ENCODE data around the gene MGP. TPM values are rescaled to one million over a fixed set of nuclear protein-coding genes. Genes with fewer than 3 reads are reported as not detected.
A peak's percentile ranks its signal among the peaks of the same experiment; 100 is the strongest.

MGP gene
- polyA plus RNA-seq, 2 donors = 32.7 to 51.2 TPM

DNA sequence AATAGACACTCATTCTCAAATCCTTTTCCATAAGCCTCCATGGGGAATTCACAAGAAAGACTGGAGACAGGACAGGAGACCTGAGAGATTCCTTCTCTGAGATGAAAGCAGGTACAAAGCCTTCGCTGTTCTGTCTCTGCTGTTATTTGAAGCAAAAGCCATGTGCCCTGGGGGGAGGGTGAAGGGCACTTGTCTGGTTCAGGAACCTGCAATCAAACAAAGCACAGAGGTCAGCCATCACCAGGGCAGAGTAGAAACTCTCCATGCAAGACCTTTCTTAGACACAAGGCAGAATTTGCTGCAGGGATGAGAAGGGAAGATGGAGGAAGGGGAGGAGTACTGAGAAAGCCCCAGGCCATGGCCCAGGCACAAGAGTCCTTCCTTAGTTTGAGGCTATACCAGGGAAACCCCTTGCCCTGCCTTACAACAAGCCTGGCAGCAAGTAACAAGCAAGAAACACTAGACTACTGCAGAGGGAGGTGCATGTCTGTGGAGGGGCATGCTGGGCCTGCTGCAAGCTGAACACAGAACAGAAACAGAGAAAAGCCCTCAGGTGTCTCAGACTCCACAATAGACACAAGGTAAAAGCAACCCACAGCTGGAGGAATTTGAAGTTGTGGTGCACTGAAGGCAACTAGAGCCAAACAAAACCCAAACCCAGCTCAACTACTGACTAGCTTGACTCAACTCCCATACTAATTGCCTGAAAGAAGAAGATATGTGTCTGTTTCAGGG is 34.6 kb downstream of the MGP start:
- H3K36me3 ChIP-seq (ENCODE audit: control insufficient read depth in 2 of 2, insufficient read depth in 2 of 2, low read length in 1 of 2) = no peaks in the 10 kb centered on the region
- H3K9me3 ChIP-seq (ENCODE audit: control insufficient read depth in 2 of 2, insufficient read depth in 1 of 2, low read depth in 1 of 2, low read length in 1 of 2) = no peaks in the 10 kb centered on the region
- 24 to 87% methylated on average over 1 of the region's 1 CpG for WGBS, 2 donors
- H3K27me3 ChIP-seq (ENCODE audit: control insufficient read depth in 1 of 2, insufficient read depth in 2 of 2, low read length in 2 of 2) = no peaks in the 10 kb centered on the region
- no peak overlapping the region for H3K4me3 ChIP-seq (ENCODE audit: low read depth in 1 of 2, low read length in 2 of 2)
- no peak overlapping the region for H3K27ac ChIP-seq (ENCODE audit: low read depth in 2 of 2, low read length in 1 of 2)
- H3K4me1 ChIP-seq (ENCODE audit: control insufficient read depth in 2 of 2, insufficient read depth in 2 of 2, low read length in 1 of 2) = no peaks in the 10 kb centered on the region

DNA sequence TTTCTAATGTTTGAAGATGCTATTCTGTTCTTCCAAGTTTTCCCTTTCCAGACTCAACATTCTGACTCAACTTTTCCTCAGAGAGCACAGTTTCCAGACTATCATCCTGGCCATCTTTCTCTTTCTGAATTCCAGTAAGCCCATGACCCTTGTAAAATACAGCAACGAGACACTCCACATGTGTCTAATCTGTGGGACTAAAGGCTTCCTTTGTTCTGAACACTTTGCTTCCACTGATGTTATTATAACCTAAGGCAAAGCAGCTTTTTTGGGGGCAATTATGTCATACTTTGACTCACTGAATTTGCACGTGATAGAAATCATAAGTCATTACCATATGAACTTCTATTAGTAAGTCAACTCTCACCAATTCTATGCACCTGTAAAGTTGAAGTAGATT is 36.0 kb downstream of the MGP start:
- Histone ChIP-seq H3K36me3 (ENCODE audit: control insufficient read depth in 2 of 2, insufficient read depth in 2 of 2, low read length in 1 of 2) (no peaks in the 10 kb centered on the region), H3K4me1 (ENCODE audit: control insufficient read depth in 2 of 2, insufficient read depth in 2 of 2, low read length in 1 of 2) (no peaks in the 10 kb centered on the region)

DNA sequence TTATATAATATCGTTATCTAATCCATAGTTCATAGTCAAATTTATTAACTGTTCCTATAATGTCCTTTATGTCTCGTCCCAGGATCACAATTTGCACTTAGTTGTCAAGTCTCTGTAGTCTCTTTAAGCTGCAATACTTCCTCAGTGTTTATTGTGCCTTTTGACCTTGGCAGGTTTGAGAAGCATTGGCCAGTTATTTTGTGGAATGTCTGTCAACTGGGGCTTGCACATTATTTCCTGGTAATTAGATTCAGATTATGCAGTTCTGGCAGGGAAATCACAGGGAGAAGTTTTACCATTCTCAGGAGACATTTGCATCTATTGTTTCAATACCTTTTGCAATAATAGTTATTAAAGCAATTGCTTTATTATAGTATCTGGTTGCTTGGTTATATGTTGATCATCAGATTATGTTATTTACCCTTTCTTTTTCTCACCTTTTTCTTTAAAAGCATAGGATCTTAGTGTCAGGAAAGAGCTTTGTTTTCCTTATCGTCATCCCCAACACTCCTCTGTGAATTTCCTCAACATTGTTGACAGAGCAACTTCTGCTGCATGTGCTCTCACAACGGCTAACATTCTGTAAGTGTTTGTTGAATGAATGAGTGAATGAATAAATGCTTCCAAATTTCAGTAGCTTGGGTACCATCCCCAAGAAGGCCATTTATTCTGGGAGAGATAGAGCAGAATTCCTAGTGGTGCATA is 38.6 kb downstream of the MGP start:
- WGBS, 2 donors = 60 to 82% methylated on average over 4 of the region's 4 CpGs
- H3K27ac ChIP-seq (ENCODE audit: low read depth in 2 of 2, low read length in 1 of 2) = no peak overlapping the region

More for the DNA sequence above, 36.0 kb downstream of the MGP start:
- Histone ChIP-seq H3K9me3 (ENCODE audit: control insufficient read depth in 2 of 2, insufficient read depth in 1 of 2, low read depth in 1 of 2, low read length in 1 of 2) (no peaks in the 10 kb centered on the region), H3K27me3 (ENCODE audit: control insufficient read depth in 1 of 2, insufficient read depth in 2 of 2, low read length in 2 of 2) (no peaks in the 10 kb centered on the region), H3K4me3 (ENCODE audit: low read depth in 1 of 2, low read length in 2 of 2) (no peak overlapping the region), H3K27ac (ENCODE audit: low read depth in 2 of 2, low read length in 1 of 2) (no peak overlapping the region)
- WGBS, 2 donors = 44 to 51% methylated on average over 2 of the region's 2 CpGs

DNA sequence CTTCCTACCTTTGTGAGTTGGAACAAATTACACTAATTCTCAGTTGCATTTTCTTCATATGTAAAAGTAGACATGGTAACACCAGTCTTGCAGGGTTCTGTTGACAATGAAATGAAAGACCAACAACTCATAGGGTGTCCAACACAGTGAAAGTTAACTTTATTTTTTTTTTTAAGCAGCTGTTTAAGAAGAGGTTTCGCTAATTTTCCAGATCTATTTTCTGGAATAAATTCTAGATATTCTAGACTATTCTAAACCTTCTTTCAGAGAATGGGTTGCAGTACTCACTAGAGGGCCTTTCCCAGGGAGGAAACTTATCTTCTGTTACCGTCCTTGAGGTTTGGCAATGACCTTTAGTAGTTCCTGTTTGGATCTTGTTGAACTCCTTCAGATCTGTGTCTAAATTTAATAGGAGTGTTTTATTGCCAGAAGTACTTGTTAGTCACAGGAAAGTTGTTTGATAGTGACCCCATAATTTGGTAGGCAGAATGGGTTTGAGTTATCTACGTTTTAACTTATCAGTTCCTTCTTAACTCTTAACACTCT is 39.5 kb downstream of the MGP start:
- H3K36me3 ChIP-seq (ENCODE audit: control insufficient read depth in 2 of 2, insufficient read depth in 2 of 2, low read length in 1 of 2) = no peaks in the 10 kb centered on the region
- no peak overlapping the region for H3K4me3 ChIP-seq (ENCODE audit: low read depth in 1 of 2, low read length in 2 of 2)
- 38 to 53% methylated on average over 3 of the region's 3 CpGs for WGBS, 2 donors
- H3K27me3 ChIP-seq (ENCODE audit: control insufficient read depth in 1 of 2, insufficient read depth in 2 of 2, low read length in 2 of 2) = no peaks in the 10 kb centered on the region
- H3K27ac ChIP-seq (ENCODE audit: low read depth in 2 of 2, low read length in 1 of 2) = no peak overlapping the region
- peaks cover 0 to 4% of the 10 kb centered on the region in 2 donors for H3K4me1 ChIP-seq (ENCODE audit: control insufficient read depth in 2 of 2, insufficient read depth in 2 of 2, low read length in 1 of 2)
- H3K9me3 ChIP-seq (ENCODE audit: control insufficient read depth in 2 of 2, insufficient read depth in 1 of 2, low read depth in 1 of 2, low read length in 1 of 2) = no peaks in the 10 kb centered on the region

More for the DNA sequence above, 38.6 kb downstream of the MGP start:
- Histone ChIP-seq H3K36me3 (ENCODE audit: control insufficient read depth in 2 of 2, insufficient read depth in 2 of 2, low read length in 1 of 2) (no peaks in the 10 kb centered on the region), H3K4me3 (ENCODE audit: low read depth in 1 of 2, low read length in 2 of 2) (no peak overlapping the region), H3K27me3 (ENCODE audit: control insufficient read depth in 1 of 2, insufficient read depth in 2 of 2, low read length in 2 of 2) (no peaks in the 10 kb centered on the region), H3K4me1 (ENCODE audit: control insufficient read depth in 2 of 2, insufficient read depth in 2 of 2, low read length in 1 of 2) (no peaks in the 10 kb centered on the region), H3K9me3 (ENCODE audit: control insufficient read depth in 2 of 2, insufficient read depth in 1 of 2, low read depth in 1 of 2, low read length in 1 of 2) (no peaks in the 10 kb centered on the region)

DNA sequence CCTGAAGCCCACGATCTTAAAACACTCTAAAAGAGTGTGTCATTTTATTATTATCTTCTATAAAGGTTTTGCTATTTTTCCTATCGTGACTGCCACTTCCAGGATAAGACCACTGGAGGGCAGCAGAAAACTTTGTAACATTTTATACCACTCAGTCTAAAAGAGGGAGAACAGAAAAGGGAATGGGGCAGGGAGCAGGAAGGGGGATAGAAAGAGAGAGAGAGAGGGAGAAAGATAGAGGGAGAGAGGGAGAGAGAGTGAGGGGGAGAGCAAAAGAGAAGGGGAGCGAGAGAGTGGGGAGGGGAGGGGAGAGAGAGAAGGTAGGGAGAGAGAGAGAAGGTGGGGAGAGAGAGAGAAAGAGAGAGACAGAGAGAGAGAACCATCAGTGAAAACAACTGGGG is 40.3 kb downstream of the MGP start:
- H3K4me3 ChIP-seq (ENCODE audit: low read depth in 1 of 2, low read length in 2 of 2) = no peak overlapping the region
- H3K27ac ChIP-seq (ENCODE audit: low read depth in 2 of 2, low read length in 1 of 2) = no peak overlapping the region
- no peaks in the 10 kb centered on the region for H3K9me3 ChIP-seq (ENCODE audit: control insufficient read depth in 2 of 2, insufficient read depth in 1 of 2, low read depth in 1 of 2, low read length in 1 of 2)
- peaks cover 0 to 4% of the 10 kb centered on the region in 2 donors for H3K4me1 ChIP-seq (ENCODE audit: control insufficient read depth in 2 of 2, insufficient read depth in 2 of 2, low read length in 1 of 2)
- 9 to 11% methylated on average over 3 of the region's 3 CpGs for WGBS, 2 donors
- H3K27me3 ChIP-seq (ENCODE audit: control insufficient read depth in 1 of 2, insufficient read depth in 2 of 2, low read length in 2 of 2) = no peaks in the 10 kb centered on the region
- no peaks in the 10 kb centered on the region for H3K36me3 ChIP-seq (ENCODE audit: control insufficient read depth in 2 of 2, insufficient read depth in 2 of 2, low read length in 1 of 2)

DNA sequence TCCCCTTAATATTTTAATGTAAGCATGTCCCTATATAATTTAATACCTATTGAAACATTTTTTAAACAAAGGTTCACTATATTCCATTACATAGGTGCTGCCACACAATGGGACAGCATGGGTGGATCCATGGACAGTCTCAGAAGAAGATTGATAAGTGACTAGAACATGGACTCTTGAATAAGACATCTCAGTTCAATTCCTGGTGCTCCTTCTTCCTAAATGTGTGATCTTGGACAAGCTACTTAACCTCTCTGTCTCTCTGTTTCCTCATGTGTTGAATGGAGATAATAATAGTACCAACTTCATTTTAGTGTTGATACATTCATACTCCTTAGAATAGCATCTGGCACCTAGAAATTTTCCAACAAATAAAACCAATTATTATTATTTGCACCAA is 41.3 kb downstream of the MGP start:
- Histone ChIP-seq H3K4me1 (ENCODE audit: control insufficient read depth in 2 of 2, insufficient read depth in 2 of 2, low read length in 1 of 2) (peaks cover 0 to 4% of the 10 kb centered on the region in 2 donors), H3K27ac (ENCODE audit: low read depth in 2 of 2, low read length in 1 of 2) (no peak overlapping the region), H3K4me3 (ENCODE audit: low read depth in 1 of 2, low read length in 2 of 2) (no peak overlapping the region), H3K27me3 (ENCODE audit: control insufficient read depth in 1 of 2, insufficient read depth in 2 of 2, low read length in 2 of 2) (no peaks in the 10 kb centered on the region), H3K9me3 (ENCODE audit: control insufficient read depth in 2 of 2, insufficient read depth in 1 of 2, low read depth in 1 of 2, low read length in 1 of 2) (no peaks in the 10 kb centered on the region), H3K36me3 (ENCODE audit: control insufficient read depth in 2 of 2, insufficient read depth in 2 of 2, low read length in 1 of 2) (no peaks in the 10 kb centered on the region)

DNA sequence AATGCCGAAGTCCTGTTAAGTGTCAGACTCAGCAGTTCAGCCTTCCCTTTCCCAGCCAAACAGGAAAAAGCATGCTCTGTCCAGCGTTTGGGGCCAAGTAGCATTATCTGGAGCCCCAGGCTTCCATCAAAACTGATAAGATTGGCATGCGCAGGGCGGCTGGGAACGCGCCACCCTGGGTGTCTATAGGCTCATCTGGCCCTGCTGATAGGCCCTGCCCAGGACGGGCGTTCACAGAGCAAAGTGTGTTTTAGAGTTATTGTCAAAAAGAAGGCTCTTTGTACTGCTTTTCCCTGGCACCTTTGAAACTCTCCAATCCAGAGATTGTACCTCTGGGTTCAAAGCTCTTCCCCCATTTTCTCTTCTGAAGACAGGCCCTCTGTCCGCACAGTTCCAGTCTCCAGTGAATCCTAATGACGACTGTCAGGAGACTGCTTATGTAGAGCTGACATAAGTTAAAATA is 42.2 kb downstream of the MGP start, which contains the start of gene ART4:
TSS of gene ART4 (minus strand) at position 102 of the 463 bp plus-strand sequence. CDS start 413 bp downstream, outside the sequence.
- H3K27ac ChIP-seq (ENCODE audit: low read depth in 2 of 2, low read length in 1 of 2) = peak within 1 kb of the TSS in 1 of 2 donors; percentile 49
- no peaks in the 10 kb centered on the region for H3K36me3 ChIP-seq (ENCODE audit: control insufficient read depth in 2 of 2, insufficient read depth in 2 of 2, low read length in 1 of 2)
- 70 to 79% methylated on average over 10 of the region's 10 CpGs for WGBS, 2 donors
- peaks cover 0 to 4% of the 10 kb centered on the region in 2 donors for H3K4me1 ChIP-seq (ENCODE audit: control insufficient read depth in 2 of 2, insufficient read depth in 2 of 2, low read length in 1 of 2)
- no peak within 1 kb of the TSS for H3K4me3 ChIP-seq (ENCODE audit: low read depth in 1 of 2, low read length in 2 of 2)
- H3K9me3 ChIP-seq (ENCODE audit: control insufficient read depth in 2 of 2, insufficient read depth in 1 of 2, low read depth in 1 of 2, low read length in 1 of 2) = no peaks in the 10 kb centered on the region
- no peaks in the 10 kb centered on the region for H3K27me3 ChIP-seq (ENCODE audit: control insufficient read depth in 1 of 2, insufficient read depth in 2 of 2, low read length in 2 of 2)

DNA sequence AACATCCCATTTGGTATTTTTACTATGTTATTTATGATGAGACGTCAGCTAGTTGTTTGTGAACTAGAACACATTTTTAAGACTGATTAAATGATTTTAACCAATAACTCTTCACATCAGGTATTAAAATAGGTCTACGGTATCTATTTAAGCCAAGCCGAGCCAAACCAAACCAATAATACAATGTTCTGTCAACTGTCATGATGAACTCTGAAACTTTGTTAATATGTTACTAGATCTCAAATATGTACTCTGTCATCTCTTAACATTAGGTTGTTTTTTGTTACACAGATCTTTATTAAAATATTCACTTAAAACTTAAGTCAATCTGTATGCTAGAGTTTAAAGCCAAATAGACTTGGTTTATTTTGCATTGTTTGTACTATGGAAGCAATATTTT is 43.3 kb downstream of the MGP start:
- Histone ChIP-seq H3K36me3 (ENCODE audit: control insufficient read depth in 2 of 2, insufficient read depth in 2 of 2, low read length in 1 of 2) (no peaks in the 10 kb centered on the region), H3K4me1 (ENCODE audit: control insufficient read depth in 2 of 2, insufficient read depth in 2 of 2, low read length in 1 of 2) (peaks cover 0 to 4% of the 10 kb centered on the region in 2 donors), H3K27ac (ENCODE audit: low read depth in 2 of 2, low read length in 1 of 2) (no peak overlapping the region), H3K9me3 (ENCODE audit: control insufficient read depth in 2 of 2, insufficient read depth in 1 of 2, low read depth in 1 of 2, low read length in 1 of 2) (no peaks in the 10 kb centered on the region), H3K27me3 (ENCODE audit: control insufficient read depth in 1 of 2, insufficient read depth in 2 of 2, low read length in 2 of 2) (no peaks in the 10 kb centered on the region), H3K4me3 (ENCODE audit: low read depth in 1 of 2, low read length in 2 of 2) (no peak overlapping the region)
- 66 to 77% methylated on average over 3 of the region's 3 CpGs for WGBS, 2 donors

DNA sequence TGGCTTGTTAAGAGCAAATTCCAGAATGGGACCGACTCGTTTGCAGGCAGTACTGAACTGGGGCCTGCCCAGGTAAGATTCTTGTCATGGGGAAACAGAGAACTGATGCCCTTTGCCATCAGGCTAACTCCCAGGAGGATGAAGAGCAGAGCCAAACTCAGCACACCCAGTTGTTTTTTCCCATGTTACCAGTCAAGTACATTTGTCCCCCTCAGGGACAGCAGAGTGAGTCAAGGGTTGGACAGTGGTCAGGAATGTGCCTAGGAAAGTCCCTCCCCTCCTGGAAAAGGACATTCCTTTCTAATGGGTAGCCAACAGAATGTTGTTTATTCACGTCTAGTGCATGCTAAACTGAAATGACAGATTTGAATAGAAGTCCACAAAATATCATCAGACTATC is 43.9 kb downstream of the MGP start:
- Histone ChIP-seq H3K27me3 (ENCODE audit: control insufficient read depth in 1 of 2, insufficient read depth in 2 of 2, low read length in 2 of 2) (no peaks in the 10 kb centered on the region), H3K27ac (ENCODE audit: low read depth in 2 of 2, low read length in 1 of 2) (peak overlapping the region in 1 of 2 donors; percentile 61), H3K4me1 (ENCODE audit: control insufficient read depth in 2 of 2, insufficient read depth in 2 of 2, low read length in 1 of 2) (peaks cover 0 to 4% of the 10 kb centered on the region in 2 donors), H3K9me3 (ENCODE audit: control insufficient read depth in 2 of 2, insufficient read depth in 1 of 2, low read depth in 1 of 2, low read length in 1 of 2) (no peaks in the 10 kb centered on the region), H3K4me3 (ENCODE audit: low read depth in 1 of 2, low read length in 2 of 2) (no peak overlapping the region), H3K36me3 (ENCODE audit: control insufficient read depth in 2 of 2, insufficient read depth in 2 of 2, low read length in 1 of 2) (no peaks in the 10 kb centered on the region)
- WGBS, 2 donors = 28 to 44% methylated on average over 3 of the region's 3 CpGs
